GM18909 (cell line): ENCODE measurements around the gene HNRNPH3.

Experiments
- ATAC-seq: cut with Tn5 transposase; IDR thresholded peaks from one replicate; pipeline ENCODE4 v1.9.1; 2021; ENCODE audit warnings: mild to moderate bottlenecking; ENCODE audit not compliant: unreplicated experiment, poor library complexity

The HNRNPH3 gene

DNA sequence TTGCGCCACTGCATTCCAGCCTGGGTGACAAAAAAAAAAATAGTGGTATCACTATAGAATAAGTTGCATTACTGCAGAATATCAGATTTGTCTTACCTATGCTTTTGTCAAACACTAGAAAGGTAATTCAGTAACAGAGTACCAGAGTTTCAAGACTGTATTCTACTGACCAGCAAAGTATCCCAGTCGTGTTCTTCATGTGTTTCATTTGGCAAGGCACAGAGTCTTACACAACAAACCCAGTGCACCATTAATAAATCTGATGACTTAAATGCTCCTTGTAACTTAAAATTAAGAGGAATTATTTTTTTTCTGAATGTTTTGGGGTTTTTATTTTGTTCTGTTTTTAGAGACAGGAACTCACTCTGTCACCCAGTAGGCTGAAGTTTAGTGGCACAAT is 35.3 kb downstream of the HNRNPH3 start:
- no peak for ATAC-seq

DNA sequence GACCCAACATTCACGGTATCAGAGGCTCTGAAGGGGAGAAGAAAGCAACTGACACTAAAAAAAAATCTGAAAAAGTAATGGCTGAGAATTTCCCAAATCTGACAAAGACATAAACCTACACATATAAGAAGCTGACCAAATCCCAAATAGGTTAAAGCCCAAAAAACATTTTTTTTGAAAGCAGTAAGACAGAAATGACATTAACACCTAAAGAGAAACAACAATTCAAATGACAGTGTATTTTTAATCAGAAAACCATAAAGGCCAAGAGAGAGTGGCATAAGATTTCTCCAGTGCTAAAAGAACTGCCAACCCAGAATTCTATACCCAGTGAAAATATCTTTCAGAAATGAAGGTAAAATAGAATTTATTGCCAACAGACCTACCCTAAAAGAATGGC is 39.7 kb downstream of the HNRNPH3 start:
- no peak for ATAC-seq

DNA sequence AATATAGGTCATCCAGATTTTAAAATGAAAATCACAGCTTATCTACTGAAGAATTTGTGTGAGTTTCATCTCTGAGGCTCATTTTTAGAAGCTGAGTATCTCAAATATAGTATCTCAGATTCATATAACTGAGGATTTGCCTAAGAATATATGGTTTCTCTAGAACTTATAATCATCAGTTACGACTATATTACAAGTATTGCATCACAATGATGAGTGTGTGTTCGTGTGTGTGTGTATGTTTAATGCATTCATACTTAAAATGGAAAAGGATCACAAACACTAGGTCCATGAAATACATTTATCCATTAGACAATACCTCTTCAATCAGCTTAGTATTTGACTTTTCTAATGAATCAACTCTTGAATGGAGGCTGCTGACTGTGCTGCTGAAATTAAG is 53.9 kb downstream of the HNRNPH3 start:
- no peak for ATAC-seq
